Stomach (tissue), 4 donors: ENCODE results near the gene LUZP2.
A peak's percentile ranks its signal among the peaks of the same experiment; 100 is the strongest.

Source experiments
- CTCF ChIP-seq, 7 experiments: fragments of 450-650 bp in 4 of 7; fragments of 200-600 bp in 3 of 7; sonication (generic) in 3 of 7; IDR thresholded peaks; one replicate each; pipeline ENCODE4 v1.5.1; 2016 to 2019; ENCODE audit warnings: antibody characterized with exemption in 7 of 7, control low read depth in 2 of 7, mild to moderate bottlenecking in 1 of 7
- POLR2AphosphoS5 ChIP-seq, 3 donors: sonication (generic); formaldehyde crosslinking; IDR thresholded peaks; one replicate each; pipeline ENCODE4 v1.6.1; 2016; ENCODE audit warnings: antibody characterized with exemption in 3 of 3

- no peak for TF ChIP-seq CTCF (IDR thresholded peaks at IDR 0.05)
- peak in 1 of 3 donors; percentile 40 for TF ChIP-seq POLR2AphosphoS5 (IDR thresholded peaks at IDR 0.05)
These were observed 332.2 kb downstream of the LUZP2 start for GRCh38 chr11:24828938-24829605.
